ENCODE data around the gene PTPRN2.

PTPRN2 gene

DNA sequence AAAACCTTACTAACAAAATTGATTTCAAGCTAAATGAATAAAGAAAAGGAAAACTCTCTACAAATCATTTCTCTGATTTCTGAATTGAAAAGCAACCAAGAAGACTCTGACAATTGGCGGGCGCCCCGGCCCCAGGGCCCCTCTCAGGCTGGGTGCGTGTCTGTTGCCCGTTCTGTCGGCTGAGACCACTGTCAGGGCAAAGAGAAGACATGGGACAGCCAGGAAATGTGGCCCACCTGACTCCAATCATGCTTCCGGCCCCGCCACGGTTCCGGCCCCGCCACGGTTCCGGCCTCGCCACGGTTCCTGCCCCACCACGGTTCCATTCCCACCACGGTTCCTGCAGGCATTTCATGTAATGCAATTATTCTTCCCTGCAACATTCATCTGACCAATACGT, 115.9 kb downstream of the PTPRN2 start:
- H3K9ac ChIP-seq = no peak overlapping the region
- no peak overlapping the region for H3K27ac ChIP-seq

DNA sequence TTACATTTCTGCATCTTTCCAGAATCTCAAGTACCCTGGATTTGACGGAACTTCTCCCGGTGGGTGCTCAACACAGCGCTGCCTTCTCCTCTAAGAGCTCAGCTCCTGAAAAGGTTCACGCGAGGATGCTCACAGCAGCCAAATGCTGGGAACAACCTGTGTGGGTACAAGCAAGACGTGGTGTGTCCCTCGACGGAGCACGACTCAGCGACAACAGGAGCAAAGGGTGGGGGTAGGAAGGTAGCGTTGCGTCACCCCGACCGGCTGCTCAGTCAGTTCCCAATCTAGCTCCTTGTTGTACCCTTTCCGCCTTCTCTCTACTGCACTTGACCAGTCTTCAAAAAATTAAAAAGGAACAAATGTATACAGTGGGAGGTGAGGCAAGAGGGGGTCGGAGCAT, 117.3 kb downstream of the PTPRN2 start:
- no peak overlapping the region for H3K4me3 ChIP-seq (ENCODE audit: low read depth, low read length)
- TF ChIP-seq, protein P1, sequence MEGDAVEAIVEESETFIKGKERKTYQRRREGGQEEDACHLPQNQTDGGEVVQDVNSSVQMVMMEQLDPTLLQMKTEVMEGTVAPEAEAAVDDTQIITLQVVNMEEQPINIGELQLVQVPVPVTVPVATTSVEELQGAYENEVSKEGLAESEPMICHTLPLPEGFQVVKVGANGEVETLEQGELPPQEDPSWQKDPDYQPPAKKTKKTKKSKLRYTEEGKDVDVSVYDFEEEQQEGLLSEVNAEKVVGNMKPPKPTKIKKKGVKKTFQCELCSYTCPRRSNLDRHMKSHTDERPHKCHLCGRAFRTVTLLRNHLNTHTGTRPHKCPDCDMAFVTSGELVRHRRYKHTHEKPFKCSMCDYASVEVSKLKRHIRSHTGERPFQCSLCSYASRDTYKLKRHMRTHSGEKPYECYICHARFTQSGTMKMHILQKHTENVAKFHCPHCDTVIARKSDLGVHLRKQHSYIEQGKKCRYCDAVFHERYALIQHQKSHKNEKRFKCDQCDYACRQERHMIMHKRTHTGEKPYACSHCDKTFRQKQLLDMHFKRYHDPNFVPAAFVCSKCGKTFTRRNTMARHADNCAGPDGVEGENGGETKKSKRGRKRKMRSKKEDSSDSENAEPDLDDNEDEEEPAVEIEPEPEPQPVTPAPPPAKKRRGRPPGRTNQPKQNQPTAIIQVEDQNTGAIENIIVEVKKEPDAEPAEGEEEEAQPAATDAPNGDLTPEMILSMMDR (IDR thresholded peaks at IDR 0.05) = no peak
- no peak overlapping the region for H3K27ac ChIP-seq
- H3K27me3 ChIP-seq (ENCODE audit: control insufficient read depth, insufficient read depth, low read length) = no peaks in the 10 kb centered on the region
- H3K9me3 ChIP-seq (ENCODE audit: control insufficient read depth, low read length) = no peaks in the 10 kb centered on the region
- no peaks in the 10 kb centered on the region for H3K36me3 ChIP-seq (ENCODE audit: control insufficient read depth, insufficient read depth, low read length)
- no peaks in the 10 kb centered on the region for H3K4me1 ChIP-seq
- no peak overlapping the region for H3K9ac ChIP-seq
- H3K79me2 ChIP-seq = no peaks in the 10 kb centered on the region
- H2AFZ ChIP-seq = no peak overlapping the region
- no peak overlapping the region for H3K4me2 ChIP-seq (ENCODE audit: low read length)

More for the DNA sequence above, 115.9 kb downstream of the PTPRN2 start:
- no peaks in the 10 kb centered on the region for H3K36me3 ChIP-seq (ENCODE audit: control insufficient read depth, insufficient read depth, low read length)
- no peaks in the 10 kb centered on the region for H3K9me3 ChIP-seq (ENCODE audit: control insufficient read depth, low read length)
- no peaks in the 10 kb centered on the region for H3K79me2 ChIP-seq
- H3K4me1 ChIP-seq = no peaks in the 10 kb centered on the region
- H3K4me3 ChIP-seq (ENCODE audit: low read depth, low read length) = no peak overlapping the region
- H3K27me3 ChIP-seq (ENCODE audit: control insufficient read depth, insufficient read depth, low read length) = no peaks in the 10 kb centered on the region
- TF ChIP-seq, protein P1 (IDR thresholded peaks at IDR 0.05) = no peak
- no peak overlapping the region for H3K4me2 ChIP-seq (ENCODE audit: low read length)
- H2AFZ ChIP-seq = no peak overlapping the region

DNA sequence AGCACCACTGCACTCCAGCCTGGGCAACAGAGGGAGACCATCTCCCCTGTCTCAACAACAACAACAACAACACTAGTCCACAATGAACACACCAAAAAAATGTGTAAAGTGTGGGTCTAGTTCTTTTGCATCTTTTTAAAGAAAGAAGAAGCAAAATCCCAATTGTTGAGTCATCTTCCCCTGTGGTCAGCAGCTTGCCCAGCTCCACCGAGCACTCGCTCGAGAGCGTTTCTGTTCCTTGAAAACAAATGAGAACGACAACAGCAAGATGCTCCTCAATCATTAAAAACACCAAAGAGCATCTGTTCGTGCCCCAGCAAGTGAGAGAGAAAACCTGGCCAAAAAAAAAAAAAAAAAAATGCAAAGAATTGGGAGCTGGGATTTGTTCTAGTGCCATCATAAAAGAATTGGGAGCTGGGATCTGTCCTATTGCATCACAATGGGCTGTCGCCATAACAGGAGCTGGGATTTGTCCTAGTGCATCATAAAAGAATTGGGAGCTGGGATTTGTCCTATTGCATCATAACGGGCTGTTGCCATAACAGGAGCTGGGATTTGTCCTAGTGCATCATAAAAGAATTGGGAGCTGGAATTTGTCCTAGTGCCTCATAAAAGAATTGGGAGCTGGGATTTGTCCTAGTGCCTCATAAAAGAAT, 118.1 kb downstream of the PTPRN2 start:
- Histone ChIP-seq H3K9me3 (ENCODE audit: control insufficient read depth, low read length) (no peaks in the 10 kb centered on the region), H3K4me1 (no peaks in the 10 kb centered on the region), H3K36me3 (ENCODE audit: control insufficient read depth, insufficient read depth, low read length) (no peaks in the 10 kb centered on the region), H3K79me2 (peaks cover 4% of the 10 kb centered on the region), H3K4me3 (ENCODE audit: low read depth, low read length) (no peak overlapping the region), H2AFZ (no peak overlapping the region), H3K27me3 (ENCODE audit: control insufficient read depth, insufficient read depth, low read length) (no peaks in the 10 kb centered on the region), H3K4me2 (ENCODE audit: low read length) (no peak overlapping the region), H3K27ac (no peak overlapping the region), H3K9ac (no peak overlapping the region)
- TF ChIP-seq, protein P1 (IDR thresholded peaks at IDR 0.05) = no peak

DNA sequence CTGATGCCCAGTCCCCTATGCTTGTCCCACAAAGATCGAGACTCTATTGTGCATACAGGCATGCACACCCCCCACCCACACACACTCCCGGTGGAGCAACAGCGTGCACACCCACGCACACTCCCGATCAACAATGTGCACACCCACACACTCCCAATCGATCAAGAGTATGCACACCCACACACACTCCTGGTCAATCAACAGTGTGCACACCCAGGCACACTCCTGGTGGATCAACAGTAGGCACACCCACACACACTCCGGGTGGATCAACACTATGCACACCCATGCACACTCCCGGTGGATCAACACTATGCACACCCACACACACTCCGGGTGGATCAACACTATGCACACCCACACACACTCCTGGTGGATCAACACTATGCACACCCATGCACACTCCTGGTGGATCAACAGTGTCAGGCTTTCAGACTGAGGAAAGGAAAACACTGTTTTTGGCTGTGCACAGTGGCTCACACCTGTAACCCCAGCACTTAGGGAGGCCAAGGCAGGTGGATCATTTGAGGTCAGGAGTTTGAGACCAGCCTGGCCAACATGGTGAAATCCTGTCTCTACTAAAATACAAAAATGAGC, 118.8 kb downstream of the PTPRN2 start:
- Histone ChIP-seq H3K4me1 (no peaks in the 10 kb centered on the region), H3K36me3 (ENCODE audit: control insufficient read depth, insufficient read depth, low read length) (no peaks in the 10 kb centered on the region), H3K9me3 (ENCODE audit: control insufficient read depth, low read length) (no peaks in the 10 kb centered on the region), H3K4me2 (ENCODE audit: low read length) (no peak overlapping the region), H3K9ac (no peak overlapping the region), H2AFZ (no peak overlapping the region), H3K27ac (no peak overlapping the region), H3K27me3 (ENCODE audit: control insufficient read depth, insufficient read depth, low read length) (no peaks in the 10 kb centered on the region), H3K4me3 (ENCODE audit: low read depth, low read length) (no peak overlapping the region), H3K79me2 (peaks cover 4% of the 10 kb centered on the region)
- TF ChIP-seq, protein P1 (IDR thresholded peaks at IDR 0.05) = no peak

DNA sequence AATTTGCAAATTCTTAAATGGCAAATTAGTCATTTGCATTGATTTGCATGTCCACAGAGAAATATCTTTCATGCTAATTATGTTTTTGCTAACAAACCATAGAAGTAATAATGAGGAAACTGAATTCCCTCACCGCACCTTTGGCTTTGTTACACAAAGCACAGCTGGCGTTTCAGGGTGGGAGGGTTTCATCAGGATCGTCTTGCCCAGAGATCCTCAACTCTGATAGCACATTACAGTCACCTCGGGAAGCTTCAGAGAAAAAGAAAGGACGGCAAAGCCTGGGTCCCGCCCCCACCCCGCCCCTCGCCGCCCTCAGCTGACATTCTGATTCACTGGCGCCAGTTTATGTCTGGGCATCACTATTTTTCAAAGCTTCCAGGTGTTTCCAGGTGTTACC, 119.4 kb downstream of the PTPRN2 start:
- no peaks in the 10 kb centered on the region for H3K27me3 ChIP-seq (ENCODE audit: control insufficient read depth, insufficient read depth, low read length)
- H3K79me2 ChIP-seq = peaks cover 4% of the 10 kb centered on the region
- H3K4me2 ChIP-seq (ENCODE audit: low read length) = no peak overlapping the region
- TF ChIP-seq, protein P1 (IDR thresholded peaks at IDR 0.05) = no peak
- no peaks in the 10 kb centered on the region for H3K36me3 ChIP-seq (ENCODE audit: control insufficient read depth, insufficient read depth, low read length)
- H3K4me1 ChIP-seq = no peaks in the 10 kb centered on the region
- no peaks in the 10 kb centered on the region for H3K9me3 ChIP-seq (ENCODE audit: control insufficient read depth, low read length)
- H3K27ac ChIP-seq = no peak overlapping the region
- no peak overlapping the region for H3K4me3 ChIP-seq (ENCODE audit: low read depth, low read length)
- no peak overlapping the region for H3K9ac ChIP-seq
- H2AFZ ChIP-seq = no peak overlapping the region

Data from parathyroid adenoma (tissue), 2 donors.